GM12892 (cell line): ENCODE results near the gene ZNF683.

Source experiments
- POLR2A ChIP-seq: IDR thresholded peaks from 2 replicates; pipeline ENCODE4 v1.6.1; 2011; ENCODE audit warnings: low read depth, low read length, control low read depth
- POLR2AphosphoS5 ChIP-seq: IDR thresholded peaks from 2 replicates; pipeline ENCODE4 v1.6.1; 2011; ENCODE audit warnings: low read depth, low read length, control low read depth
- TAF1 ChIP-seq: IDR thresholded peaks from 2 replicates; pipeline ENCODE4 v1.6.1; 2011; ENCODE audit warnings: low read depth, mild to moderate bottlenecking, control low read depth, low read length, borderline replicate concordance

DNA sequence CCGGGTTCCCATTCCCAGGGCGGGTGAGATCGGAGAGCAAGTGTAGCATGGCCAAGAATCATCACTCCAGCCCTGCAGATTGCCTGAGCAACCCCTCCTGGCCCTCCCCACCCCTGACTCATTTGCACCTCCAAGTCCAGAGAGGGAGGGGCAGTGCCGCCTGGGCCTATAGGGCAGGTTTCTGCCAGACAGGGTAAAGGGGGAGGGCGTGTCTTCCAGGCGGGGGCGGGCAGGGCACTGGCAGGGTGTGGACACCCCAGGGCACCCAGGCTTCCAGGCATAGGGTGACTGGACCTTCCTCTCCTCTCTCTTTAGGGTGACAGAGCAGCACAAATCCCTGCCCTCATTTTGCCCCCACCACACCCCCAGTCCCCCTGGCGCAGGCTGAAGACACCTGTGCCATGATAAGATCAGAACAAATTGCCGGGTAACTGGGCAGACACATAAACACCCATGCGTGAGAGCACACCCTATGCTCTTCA lies 15.4 kb downstream of the ZNF683 start:
- no peak for TF ChIP-seq TAF1
- TF ChIP-seq POLR2A = no peak
- TF ChIP-seq POLR2AphosphoS5 = no peak
